IPS-18c (cell line): ENCODE results near the gene FBXO46.
"Not testable (repeated sequence)": the region's sequence is repeated elsewhere in the genome, so short reads cannot be mapped to it uniquely, and the experiment has no call there.

Experiments used
- H3K4me3 ChIP-seq: 2 replicates; pipeline ENCODE4 v1.7.0; 2013; ENCODE audit warnings: low read depth, mild to moderate bottlenecking, low read length, moderate library complexity; ENCODE audit not compliant: insufficient read depth
- H3K9me3 ChIP-seq: one replicate; pipeline ENCODE4 v1.6.1; 2013; ENCODE audit warnings: mild to moderate bottlenecking, low read length, moderate library complexity; ENCODE audit not compliant: control insufficient read depth, insufficient read depth

Gene FBXO46

DNA sequence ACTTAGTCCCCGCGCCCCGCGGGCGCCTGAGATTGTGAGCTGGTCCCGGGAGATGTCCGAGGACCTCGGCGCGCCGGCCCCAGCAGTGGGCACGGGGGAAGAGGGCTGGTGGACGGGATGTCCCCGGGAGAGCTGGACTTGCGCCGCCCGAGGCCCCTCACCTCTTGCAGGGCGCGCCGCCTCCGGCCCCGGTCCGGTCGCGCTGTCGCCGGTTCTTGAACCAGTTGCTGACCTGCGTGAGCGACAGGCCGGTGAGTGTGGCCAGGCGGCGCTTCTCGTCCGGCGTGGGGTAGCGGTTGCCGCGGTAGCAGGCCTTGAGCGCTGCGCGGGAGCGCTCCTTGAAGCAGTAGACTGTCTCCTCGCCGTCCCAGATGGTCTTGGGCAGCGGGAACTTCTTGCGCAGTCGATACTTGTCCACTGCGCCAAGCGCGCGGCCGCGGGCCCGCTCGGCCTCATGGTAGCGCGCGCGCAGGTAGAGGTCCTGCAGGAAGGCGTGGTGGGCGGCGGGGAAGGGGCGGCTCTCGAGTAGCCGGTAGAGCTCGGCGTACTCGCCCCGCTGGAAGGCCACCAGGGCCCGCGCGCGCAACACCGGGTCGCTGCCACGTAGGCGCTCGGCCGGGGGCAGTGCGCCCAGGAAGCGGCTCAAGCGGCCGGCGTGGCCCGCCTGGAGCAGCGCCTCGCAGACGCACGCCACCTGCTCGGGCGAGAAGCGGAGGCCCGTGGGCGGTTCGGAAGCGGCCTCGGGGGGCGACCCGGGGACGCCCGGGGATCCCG, 37.4 kb upstream of the FBXO46 start:
- Histone ChIP-seq H3K9me3 (peaks cover 2% of the 10 kb centered on the region), H3K4me3 (peak overlapping the region; percentile 91)

DNA sequence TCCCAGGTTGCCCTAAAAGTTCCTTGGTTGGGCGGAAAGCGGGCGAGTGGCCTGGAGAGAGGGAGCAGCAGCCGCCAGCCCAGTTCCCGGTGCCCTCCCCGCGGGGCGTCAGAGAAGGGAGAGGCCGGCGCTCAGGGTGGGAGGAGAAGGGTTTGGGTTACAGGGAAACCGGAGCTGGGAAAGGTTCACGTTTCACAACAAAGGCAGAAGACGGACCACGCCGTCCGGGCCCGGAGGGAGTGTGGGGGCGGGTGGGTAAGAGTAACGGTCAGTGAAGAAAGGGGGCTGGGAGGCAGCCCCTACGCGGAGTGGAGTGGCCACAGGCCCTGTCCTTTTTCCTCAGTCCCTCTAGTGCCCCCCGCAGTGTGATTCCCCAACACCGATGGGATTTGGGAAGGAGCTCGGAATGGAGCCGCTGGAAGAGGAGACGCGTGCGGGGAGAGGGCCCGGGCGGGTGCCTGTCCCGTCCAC, 36.7 kb upstream of the FBXO46 start:
- H3K9me3 ChIP-seq = peaks cover 2% of the 10 kb centered on the region
- peak overlapping the region; percentile 91 for H3K4me3 ChIP-seq

DNA sequence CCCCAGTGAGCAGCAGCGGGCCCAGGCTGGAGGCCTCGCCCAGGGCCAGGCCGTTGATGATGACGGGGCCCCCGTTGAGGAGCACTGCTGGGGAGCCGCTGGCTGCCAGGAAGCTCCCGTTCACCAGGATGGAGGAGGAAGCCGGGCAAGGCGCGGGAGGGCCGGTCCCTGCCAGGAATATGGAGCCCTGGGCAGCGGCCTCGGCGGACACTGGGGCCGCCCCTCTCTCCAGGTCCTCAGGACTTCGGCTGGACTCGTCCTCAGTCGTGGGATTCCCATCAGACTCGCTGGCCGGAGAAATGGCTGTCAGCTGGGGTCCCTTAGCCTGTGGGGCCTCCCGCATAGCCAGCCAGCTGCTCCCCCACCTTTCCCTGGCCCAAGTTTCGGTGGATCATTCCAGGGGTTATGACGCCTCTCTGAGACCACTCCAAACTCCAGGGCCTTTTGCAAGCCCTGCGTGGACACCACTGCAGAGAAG, 36.2 kb upstream of the FBXO46 start:
- Histone ChIP-seq H3K4me3 (peak overlapping the region; percentile 91), H3K9me3 (peaks cover 2% of the 10 kb centered on the region)

DNA sequence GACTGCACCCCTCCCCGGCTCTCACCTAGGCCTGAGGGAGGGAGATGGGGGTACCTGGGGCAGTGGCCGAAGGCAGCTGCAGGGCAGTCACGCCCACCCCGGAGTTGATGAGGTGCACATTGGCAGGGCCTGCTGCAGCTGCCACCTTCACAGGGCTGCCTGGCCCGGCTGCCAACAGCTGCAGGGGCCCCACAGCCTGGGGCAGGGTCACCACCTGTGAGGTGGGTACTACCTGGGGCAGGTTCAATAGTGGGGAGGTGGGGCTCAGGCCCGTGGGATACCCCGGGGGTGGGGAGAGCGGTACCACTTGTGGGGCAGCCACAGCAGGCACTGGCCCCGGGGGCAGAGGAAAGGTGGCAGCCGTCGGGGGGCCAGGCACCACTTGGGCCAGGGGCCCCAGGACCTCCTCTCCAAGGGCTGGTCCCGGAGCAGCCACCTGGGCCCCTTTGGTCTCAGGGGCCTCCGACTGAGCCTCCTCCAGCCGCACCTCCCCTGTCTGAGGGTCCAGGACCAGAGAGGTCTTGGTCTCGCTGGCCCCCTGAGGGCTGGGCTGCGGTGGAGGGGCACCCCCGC, 35.7 kb upstream of the FBXO46 start:
- Histone ChIP-seq H3K4me3 (no peak overlapping the region; the same call in 1 of the 2 replicates), H3K9me3 (peaks cover 2% of the 10 kb centered on the region)

DNA sequence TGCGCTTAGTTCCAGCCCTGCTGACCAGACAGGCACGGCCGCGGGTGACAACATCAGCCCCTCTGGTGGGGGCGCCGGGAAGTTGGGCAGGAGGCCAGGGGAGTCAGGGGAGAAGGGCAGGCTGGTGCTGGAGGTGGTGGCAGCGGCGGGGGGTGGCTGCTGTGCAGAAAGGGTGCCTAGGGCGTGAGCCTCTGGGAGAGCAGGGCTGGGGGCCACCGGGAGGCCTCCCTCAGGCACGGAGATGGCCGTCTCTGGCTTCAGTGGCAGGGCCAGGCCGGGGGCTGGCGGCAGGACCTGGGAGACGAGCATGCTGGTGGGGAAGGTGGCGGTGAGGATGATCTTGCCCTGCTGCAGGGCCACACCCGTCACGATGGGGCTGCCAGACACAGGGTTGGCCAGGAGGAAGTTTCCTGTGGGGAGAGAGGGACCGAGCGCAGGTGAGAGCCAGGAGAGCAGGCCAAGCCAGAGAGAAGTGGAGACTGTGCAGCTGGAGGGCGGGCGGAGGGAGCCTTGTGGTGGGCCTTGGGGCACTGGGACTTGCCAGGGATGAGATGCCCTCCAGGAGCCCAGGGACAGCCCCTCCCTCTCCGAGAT, 35.1 kb upstream of the FBXO46 start:
- Histone ChIP-seq H3K4me3 (no peak overlapping the region), H3K9me3 (peaks cover 2% of the 10 kb centered on the region)

DNA sequence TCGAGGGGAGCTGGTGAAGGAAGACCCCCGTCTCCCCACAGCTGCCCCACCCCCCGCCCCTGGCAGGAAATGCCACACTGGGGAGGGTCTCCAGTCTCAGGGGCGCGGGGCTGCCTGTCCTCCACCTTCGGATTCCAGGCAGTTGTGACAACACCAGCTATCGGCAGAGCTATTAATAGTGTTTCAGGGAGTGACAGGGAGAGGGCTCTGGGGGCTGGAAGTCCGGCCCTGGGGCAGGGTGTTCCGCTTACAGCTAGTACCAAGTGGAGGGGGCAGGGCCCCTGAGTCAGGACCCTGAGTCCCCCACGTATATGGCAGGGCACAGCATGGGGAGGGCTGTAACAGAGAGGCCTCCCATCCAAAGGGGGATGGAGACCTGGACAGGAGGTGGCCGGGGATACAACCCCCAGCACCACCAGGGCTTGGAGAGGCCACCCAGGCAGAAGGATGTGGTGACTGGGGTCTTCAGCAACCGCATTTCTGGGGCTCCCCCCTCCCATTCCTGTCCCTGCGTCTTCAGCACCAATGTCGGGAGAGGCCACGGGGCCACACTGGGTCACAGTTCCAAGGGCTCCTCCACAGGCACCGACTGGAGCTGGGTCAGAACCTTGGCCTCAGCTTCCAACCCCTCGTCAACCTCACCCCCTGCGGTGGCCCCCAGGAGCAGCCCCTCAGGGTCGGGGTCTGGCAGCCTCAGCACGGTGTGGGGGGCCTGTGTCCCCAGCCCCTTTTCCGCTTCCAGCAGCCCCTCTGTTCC, 34.4 kb upstream of the FBXO46 start:
- H3K4me3 ChIP-seq = no peak overlapping the region
- H3K9me3 ChIP-seq = peaks cover 2% of the 10 kb centered on the region

DNA sequence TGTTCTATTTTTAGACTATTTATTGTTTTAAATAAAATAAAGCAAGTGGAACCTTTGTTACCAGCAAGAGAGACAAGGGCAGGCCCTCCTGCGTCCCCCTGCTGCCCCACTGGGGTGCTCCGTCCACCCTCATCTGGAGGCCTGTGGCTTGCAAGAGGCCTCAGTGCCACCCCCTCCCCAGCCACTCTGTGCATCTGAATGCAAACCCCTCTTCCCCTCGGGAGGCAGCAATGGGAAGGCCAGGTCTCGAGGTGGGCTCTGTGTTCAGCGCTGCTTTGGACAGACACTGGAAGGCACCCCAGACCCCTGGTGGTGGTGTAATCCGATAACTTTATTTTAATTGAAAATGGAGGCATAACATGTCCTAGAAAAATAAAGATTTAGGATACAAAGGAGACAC, 33.8 kb upstream of the FBXO46 start:
- Histone ChIP-seq H3K9me3 (no peaks in the 10 kb centered on the region), H3K4me3 (no peak overlapping the region)

DNA sequence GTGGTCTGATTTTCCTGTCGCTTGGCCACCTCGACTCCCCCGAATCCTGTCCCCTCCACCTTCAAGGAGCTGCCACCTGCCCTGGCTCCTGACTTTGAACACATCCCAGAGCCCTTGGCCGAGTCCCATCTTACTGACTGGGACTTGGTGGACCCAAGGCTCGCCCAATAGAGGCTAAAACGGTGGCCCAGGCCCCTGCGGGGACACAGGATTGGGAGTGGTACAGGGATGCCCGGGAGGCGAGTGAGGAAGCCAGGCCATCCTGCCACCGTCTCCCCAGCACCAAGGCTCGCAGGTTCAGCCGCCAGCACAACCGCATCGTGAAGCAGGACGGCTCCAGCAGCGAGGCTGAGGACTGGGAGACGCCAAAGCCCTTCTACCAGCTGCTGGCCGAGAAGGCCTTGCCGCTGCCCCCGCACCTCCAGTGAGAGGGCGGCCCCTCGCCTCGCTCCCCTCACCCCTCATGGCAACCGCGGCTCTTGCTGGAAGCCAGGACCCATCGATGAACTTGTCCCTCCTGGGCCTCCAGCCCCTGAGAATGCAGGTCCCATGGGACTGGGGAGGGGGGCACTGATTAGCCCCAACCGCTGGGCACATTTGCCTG, 33.1 kb upstream of the FBXO46 start:
- H3K9me3 ChIP-seq = no peaks in the 10 kb centered on the region
- H3K4me3 ChIP-seq = no peak overlapping the region

DNA sequence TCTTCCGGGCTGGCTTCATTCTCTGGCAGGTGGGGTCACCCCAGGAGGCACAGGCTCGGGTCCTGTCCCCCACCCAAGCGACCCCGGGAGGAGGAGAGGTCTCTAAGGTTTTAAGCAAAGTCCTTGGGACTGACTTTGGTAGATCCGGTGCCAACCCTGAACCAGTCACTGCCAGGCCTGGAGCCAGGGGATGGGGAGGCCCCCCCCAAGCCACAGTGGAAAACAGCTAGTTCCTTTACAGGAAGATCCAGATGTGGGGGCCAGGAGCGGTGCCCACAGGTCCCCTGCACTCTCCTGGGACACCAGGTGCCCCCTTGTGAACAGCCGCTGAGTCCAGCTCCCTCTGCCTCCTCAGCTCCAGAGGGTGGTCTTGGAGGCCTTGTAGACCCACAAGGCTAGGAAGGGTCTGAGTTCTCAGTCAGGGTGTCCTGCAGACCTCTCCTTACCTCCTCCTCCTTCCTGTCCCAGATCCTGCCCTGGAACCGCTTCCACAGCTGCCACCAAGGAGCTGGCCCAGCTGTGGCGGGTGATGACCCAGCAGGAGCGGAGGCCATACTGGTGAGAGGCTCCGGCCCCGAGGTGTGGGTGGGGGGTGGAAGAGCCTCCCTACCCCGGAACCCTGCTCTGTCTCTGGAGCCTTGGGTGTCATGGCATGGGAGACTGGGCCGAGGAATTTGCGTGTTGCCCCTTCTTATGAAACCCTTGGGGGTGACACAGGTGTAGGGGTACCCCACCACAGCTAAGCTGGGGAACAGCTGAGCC, 32.4 kb upstream of the FBXO46 start:
- H3K4me3 ChIP-seq = no peak overlapping the region
- no peaks in the 10 kb centered on the region for H3K9me3 ChIP-seq

DNA sequence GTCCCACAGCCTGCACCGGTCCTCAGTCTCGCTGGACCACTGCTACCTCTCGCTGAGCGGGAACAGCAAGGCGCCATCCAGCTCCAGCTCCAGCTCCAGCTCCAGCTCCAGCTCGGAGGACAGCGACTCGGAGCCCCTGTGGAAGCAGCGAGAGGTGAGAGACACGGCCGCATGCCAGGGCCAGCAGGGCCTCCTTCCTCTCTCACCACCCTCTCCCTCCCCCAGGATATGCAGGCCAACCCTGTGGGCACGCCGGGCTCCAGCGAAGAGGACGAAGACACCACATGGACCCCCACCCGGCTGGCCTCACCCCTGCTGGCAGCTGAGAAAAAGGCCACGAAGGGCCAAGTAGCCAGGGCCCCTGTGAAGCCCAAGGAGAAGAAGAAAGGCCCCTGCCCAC, 31.0 kb upstream of the FBXO46 start:
- Histone ChIP-seq H3K4me3 (no peak overlapping the region), H3K9me3 (no peaks in the 10 kb centered on the region)

DNA sequence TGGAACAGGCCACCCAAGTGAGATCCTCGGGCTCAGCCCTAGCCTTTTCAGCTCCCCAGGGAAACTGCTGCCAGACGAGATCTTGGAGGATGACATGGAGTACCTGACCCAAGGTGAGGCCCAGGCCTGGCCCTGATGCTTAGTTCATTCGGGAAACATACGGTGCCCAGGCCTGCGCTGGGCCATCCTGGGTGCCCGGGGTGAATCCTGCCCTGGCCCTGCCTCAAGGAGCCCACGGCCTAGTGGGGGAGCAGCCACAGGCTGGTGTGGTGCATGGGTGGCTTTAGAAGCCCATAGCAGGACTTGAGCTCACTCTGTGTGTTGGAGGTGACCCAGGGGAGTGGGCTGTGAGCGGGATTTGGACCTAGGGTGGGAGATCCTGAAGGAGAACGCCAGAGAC, 28.2 kb upstream of the FBXO46 start:
- no peaks in the 10 kb centered on the region for H3K9me3 ChIP-seq
- H3K4me3 ChIP-seq = no peak overlapping the region

DNA sequence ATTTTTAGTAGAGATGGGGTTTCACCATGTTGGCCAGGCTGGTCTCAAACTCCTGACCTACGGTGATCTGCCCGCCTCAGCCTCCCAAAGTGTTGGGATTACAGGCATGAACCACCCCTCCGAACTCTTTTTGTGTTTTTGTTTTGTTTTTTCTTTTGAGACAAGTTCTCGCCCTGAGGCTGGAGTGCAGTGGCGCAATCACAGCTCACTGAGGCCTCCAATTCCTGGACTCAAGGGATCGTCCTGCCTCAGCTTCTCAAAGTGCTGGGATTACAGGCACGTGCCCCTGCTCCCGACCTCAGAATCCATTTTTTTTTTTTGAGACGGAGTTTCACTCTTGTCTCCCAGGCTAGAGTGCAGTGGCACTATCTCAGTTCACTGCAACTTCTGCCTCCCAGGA, 27.0 kb upstream of the FBXO46 start:
- H3K4me3 ChIP-seq = no peak overlapping the region
- no peaks in the 10 kb centered on the region for H3K9me3 ChIP-seq

DNA sequence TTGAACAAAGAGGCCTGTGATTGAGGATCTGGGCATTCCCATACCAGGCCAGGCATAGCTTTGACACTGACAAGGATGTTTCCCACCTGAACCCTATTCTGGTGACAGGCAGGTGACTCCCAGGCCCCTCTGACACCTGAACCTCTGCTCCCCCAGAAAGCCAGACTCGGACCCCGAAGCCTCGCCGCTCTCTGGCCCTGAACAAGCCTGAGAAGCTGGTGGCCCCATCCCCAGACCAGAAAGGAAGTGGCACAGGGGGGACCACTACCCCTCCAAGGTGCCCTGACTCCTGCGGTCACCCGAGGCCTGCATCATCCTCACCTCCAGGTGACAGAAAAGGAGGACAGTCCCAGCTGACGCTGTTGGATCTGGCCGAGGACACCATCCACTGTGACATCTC, 23.6 kb upstream of the FBXO46 start:
- no peak overlapping the region for H3K4me3 ChIP-seq
- no peaks in the 10 kb centered on the region for H3K9me3 ChIP-seq

DNA sequence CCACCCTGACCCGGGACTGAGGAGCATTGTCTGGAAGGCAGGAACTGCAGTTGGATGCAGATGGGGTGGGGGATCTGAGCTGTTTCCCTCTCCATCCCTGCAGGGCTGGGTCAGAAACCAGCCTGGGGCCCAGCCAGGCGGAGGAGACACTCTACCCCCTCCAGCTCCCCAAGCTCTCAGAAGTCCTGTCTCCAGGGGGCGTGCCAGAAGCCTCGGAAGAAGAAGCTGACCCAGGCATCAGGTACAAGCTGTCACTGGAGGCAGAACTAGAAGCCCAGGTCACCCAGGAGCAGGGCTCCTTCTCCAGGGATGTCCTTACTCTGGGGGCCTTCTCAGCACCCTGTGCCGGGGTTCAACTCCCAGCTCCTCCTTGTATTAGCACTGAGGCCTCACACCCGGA, 22.9 kb upstream of the FBXO46 start:
- Histone ChIP-seq H3K9me3 (no peaks in the 10 kb centered on the region), H3K4me3 (no peak overlapping the region)

DNA sequence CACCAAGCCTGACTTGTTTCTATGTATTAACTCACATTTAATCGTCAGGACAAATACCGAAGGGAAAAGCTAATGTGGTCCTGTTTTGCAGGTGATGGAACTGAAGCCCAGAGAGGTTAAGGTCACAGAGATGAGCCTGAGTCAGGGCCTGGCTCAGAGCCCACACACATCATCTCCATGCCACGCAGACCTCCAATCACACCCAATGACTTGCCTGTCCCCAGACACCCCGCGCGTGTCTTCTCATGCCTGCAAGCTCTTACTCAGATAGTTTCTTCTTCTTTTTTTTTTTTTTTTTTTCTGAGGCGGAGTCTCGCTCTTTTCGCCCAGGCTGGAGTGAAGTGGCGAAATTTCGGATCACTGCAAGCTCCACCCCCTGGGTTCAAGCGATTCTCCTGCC, 21.9 kb upstream of the FBXO46 start:
- Histone ChIP-seq H3K9me3 (no peaks in the 10 kb centered on the region), H3K4me3 (no peak overlapping the region)

DNA sequence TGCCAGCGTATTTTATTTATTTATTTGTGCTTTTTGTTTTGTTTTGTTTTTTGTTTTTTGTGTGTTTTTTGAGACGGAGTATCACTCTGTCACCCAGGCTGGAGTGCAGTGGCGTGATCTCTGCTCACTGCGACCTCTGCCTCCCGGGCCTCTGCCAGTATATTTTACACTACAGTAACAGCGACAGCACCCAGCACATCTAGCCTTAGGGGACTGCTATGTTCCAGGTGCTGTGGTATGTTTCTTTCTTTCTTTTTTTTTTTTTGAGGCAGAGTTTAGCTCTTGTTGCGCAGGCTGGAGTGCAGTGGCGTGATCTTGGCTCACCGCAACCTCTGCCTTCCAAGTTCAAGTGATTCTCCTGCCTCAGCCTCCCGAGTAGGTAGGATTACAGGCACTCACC, 20.8 kb upstream of the FBXO46 start:
- not testable (repeated sequence) for H3K4me3 ChIP-seq, H3K9me3 ChIP-seq

DNA sequence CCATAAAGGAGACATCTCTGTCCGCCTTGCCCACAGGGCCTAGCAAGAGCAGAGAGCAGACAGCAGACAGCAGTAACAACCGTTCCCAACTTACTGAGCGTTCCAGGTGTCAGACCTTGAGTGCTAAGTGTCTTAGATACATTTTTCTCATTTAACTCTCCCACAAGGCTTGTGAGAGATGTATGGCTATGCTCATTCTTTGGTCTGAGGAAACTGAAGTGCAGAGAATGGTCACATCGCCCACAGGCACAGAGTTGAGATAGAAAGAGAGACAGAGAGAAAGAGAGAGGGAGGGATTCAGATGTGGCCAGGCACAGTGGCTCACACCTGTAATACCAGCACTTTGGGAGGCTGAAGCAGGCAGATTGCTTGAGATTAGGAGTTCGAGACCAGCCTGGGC, 16.8 kb upstream of the FBXO46 start:
- H3K9me3 ChIP-seq = no peaks in the 10 kb centered on the region
- H3K4me3 ChIP-seq = no peak overlapping the region
